ENCODE data around the gene PTPRJ. TPM values are rescaled to one million over a fixed set of nuclear protein-coding genes. Genes with fewer than 3 reads are reported as not detected.

PTPRJ gene
- total and polyA plus RNA-seq, 9 of the 15 experiments (the other 6 are each of a cell fraction or from before 2014, with no cell fraction given) = 0.56 to 10.7 (median 4.8) TPM

GRCh38 chr11:47967577-47968525 is 12.5 kb upstream of the PTPRJ start:
- no peaks in the 10 kb centered on the region for H3K79me2 ChIP-seq (ENCODE audit: control insufficient read depth, insufficient read depth, low read length)
- CTCF ChIA-PET (ENCODE audit: low intra/inter-chr PET ratio) = no interaction called here
- FAIRE-seq = no peak
- no peaks in the 10 kb centered on the region; a peak in 1 of 5 replicates for H3K4me1 ChIP-seq (replicated peaks in 1 of 2; ENCODE audit: control insufficient read depth in 2 of 2, insufficient read depth in 2 of 2, low read length in 2 of 2)
- no peak overlapping the region for H3K4me3 ChIP-seq
- no peaks in the 10 kb centered on the region for H4K20me1 ChIP-seq (replicated peaks; ENCODE audit: control insufficient read depth, insufficient read depth, low read length)
- 0 out of 2 replicates have a peak overlapping the region, but pooled peaks have one; percentile 0 for H2AFZ ChIP-seq (ENCODE audit: low read depth, low read length)
- H3K27me3 ChIP-seq (ENCODE audit: control insufficient read depth in 2 of 2, insufficient read depth in 2 of 2, low read length in 2 of 2) = no peaks in the 10 kb centered on the region
- BruUV-seq (replicated peaks) = no TSS peak
- POLR2A ChIA-PET = interaction anchor here (0.7 to 1.3 kb wide), 2 partner anchors 10 to 632 kb away, joined by 3 to 4 read pairs; no protein-coding TSS in a partner anchor
- no peaks in the 10 kb centered on the region for H3K9me1 ChIP-seq (ENCODE audit: control insufficient read depth, insufficient read depth, low read length)
- 36% methylated on average over 8 of the region's 9 CpGs for WGBS (ENCODE audit: insufficient coverage, low coverage, missing lambda C conversion rate)
- no peaks in the 10 kb centered on the region for H3K9me3 ChIP-seq (replicated peaks; ENCODE audit: control insufficient read depth, insufficient read depth, low read depth, low read length)
- H3K36me3 ChIP-seq (ENCODE audit: control insufficient read depth, insufficient read depth, low read length) = no peaks in the 10 kb centered on the region
- DNase-seq (ENCODE audit: extremely low read depth in 1 of 4, low spot score in 3 of 4) = no peak
- ATAC-seq = no peak
- intact Hi-C loops (cut with micrococcal nuclease) (no loop called here), in situ Hi-C loops (cut with MboI) (no loop called here)
- H3K9ac ChIP-seq (ENCODE audit: insufficient read depth in 1 of 2, low read depth in 2 of 2, low read length in 2 of 2) = peak overlapping the region in 1 of 2 experiments; percentile 58; a peak in 1 of 4 replicates
- no peak overlapping the region for H3K27ac ChIP-seq (ENCODE audit: extremely low read depth, low read depth, low read length)
- no peak for TF ChIP-seq TAF9B (IDR thresholded peaks at IDR 0.05; ENCODE audit: partially characterized antibody)
- TF ChIP-seq RBM25 (IDR thresholded peaks at IDR 0.05; ENCODE audit: low read depth, low read length, severe bottlenecking) = peak; percentile 32
- H3K4me2 ChIP-seq (ENCODE audit: insufficient read depth, low read length) = no peak overlapping the region

DNA sequence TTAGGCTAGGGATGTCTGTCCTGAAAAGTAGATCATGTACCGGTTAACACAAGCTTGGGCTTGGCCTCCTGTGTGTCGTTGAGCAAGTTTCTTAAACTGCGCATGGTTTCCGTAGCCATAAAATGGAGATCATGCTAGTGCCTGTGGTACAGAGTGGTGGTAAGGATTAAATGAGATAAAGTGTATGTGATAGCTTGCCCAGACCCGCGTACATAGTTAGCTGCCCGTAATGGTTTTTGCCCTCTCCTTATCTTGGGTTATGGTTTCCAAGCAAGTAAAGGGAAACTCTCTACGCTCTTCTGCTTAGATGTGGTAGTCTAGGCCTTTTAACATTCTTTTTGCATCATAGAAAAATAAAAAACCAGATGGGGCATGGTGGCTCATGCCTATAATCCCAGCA is 11.0 kb upstream of the PTPRJ start:
- Histone ChIP-seq H3K27me3 (ENCODE audit: control insufficient read depth in 2 of 2, insufficient read depth in 2 of 2, low read length in 2 of 2) (no peaks in the 10 kb centered on the region), H3K4me3 (no peak overlapping the region), H4K20me1 (replicated peaks; ENCODE audit: control insufficient read depth, insufficient read depth, low read length) (no peaks in the 10 kb centered on the region), H3K4me1 (replicated peaks in 1 of 2; ENCODE audit: control insufficient read depth in 2 of 2, insufficient read depth in 2 of 2, low read length in 2 of 2) (peaks cover 0 to 3% of the 10 kb centered on the region in 2 experiments; a peak in 1 of 5 replicates), H3K4me2 (ENCODE audit: insufficient read depth, low read length) (no peak overlapping the region), H3K9me1 (ENCODE audit: control insufficient read depth, insufficient read depth, low read length) (no peaks in the 10 kb centered on the region), H3K9me3 (replicated peaks; ENCODE audit: control insufficient read depth, insufficient read depth, low read depth, low read length) (no peaks in the 10 kb centered on the region), H3K36me3 (ENCODE audit: control insufficient read depth, insufficient read depth, low read length) (no peaks in the 10 kb centered on the region), H3K27ac (ENCODE audit: extremely low read depth, low read depth, low read length) (no peak overlapping the region), H3K9ac (ENCODE audit: insufficient read depth in 1 of 2, low read depth in 2 of 2, low read length in 2 of 2) (no peak overlapping the region), H2AFZ (ENCODE audit: low read depth, low read length) (0 out of 2 replicates have a peak overlapping the region, but pooled peaks have one; percentile 39), H3K79me2 (ENCODE audit: control insufficient read depth, insufficient read depth, low read length) (no peaks in the 10 kb centered on the region)
- DNase-seq (ENCODE audit: extremely low read depth in 1 of 4, low spot score in 3 of 4) (no peak), FAIRE-seq (no peak), ATAC-seq (no peak)
- BruUV-seq (replicated peaks) = no TSS peak
- in situ Hi-C loops (cut with MboI) = no loop called here
- ChIA-PET POLR2A (interaction anchor here (1.0 to 1.6 kb wide), 3 partner anchors 14 to 17 kb away, joined by 3 to 4 read pairs (median 4); no protein-coding TSS in a partner anchor), CTCF (ENCODE audit: low intra/inter-chr PET ratio) (no interaction called here)
- 84% methylated on average over 8 of the region's 8 CpGs for WGBS (ENCODE audit: insufficient coverage, low coverage, missing lambda C conversion rate)
- intact Hi-C loops (cut with micrococcal nuclease) = no loop called here
- TF ChIP-seq ELF1 (tag; IDR thresholded peaks at IDR 0.05) = no peak
- no peak for TF ChIP-seq NR2C2 (CRISPR knock-in tag; IDR thresholded peaks at IDR 0.05)
- no peak for TF ChIP-seq NR2C2 (tag; IDR thresholded peaks at IDR 0.05)
- no peak for TF ChIP-seq BRF1 (IDR thresholded peaks at IDR 0.05; ENCODE audit: borderline replicate concordance, extremely low read depth, insufficient read length)
- no peak for TF ChIP-seq E2F5 (CRISPR knock-in tag; IDR thresholded peaks at IDR 0.05)
- no peak for TF ChIP-seq YBX1 (IDR thresholded peaks at IDR 0.05)
- no peak for TF ChIP-seq DACH1 (IDR thresholded peaks at IDR 0.05; ENCODE audit: partially characterized antibody)
- no peak for TF ChIP-seq RBM25 (IDR thresholded peaks at IDR 0.05; ENCODE audit: low read depth, low read length, severe bottlenecking)
- no peak for TF ChIP-seq FIP1L1 (IDR thresholded peaks at IDR 0.05; ENCODE audit: low read depth, low read length, poor library complexity, severe bottlenecking)
- no peak for TF ChIP-seq RAD51 (IDR thresholded peaks at IDR 0.05; ENCODE audit: borderline replicate concordance, low read depth)
- no peak for TF ChIP-seq SMARCB1 (IDR thresholded peaks at IDR 0.05; ENCODE audit: insufficient read length, low read depth)
- TF ChIP-seq HNRNPK (IDR thresholded peaks at IDR 0.05; ENCODE audit: low read depth, low read length, poor library complexity, severe bottlenecking) = no peak

Data from K562 (cell line).